GM12878 (cell line): ENCODE data around the gene RYR2. TPM values are rescaled to one million over a fixed set of nuclear protein-coding genes. Genes with fewer than 3 reads are reported as not detected.

Source experiments
- ATAC-seq: fragments of 200-7000 bp; cut with Tn5 transposase; 3 replicates; pipeline ENCODE4 v1.9.1; 2020; ENCODE audit warnings: mild to moderate bottlenecking, moderate library complexity
- BruUV-seq: library from RNA; stranded (reverse); fragments of 400-500 nt; replicated peaks from 2 replicates; lab custom pipeline; 2021; lab: Mats Ljungman, UMichigan
- CTCF ChIA-PET: fragments of 300-600 bp; sonication (Branson Sonifier 250); formaldehyde crosslinking; extraction: SDS; loops from one replicate; lab custom pipeline; 2021; ENCODE audit warnings: inconsistent platforms; lab: Yijun Ruan, JAX
- POLR2A ChIA-PET: fragments of 350-600 bp; formaldehyde crosslinking; extraction: SDS; loops from one replicate; lab custom pipeline; 2021; ENCODE audit warnings: inconsistent platforms; lab: Charles Lee
- RAD21 ChIA-PET: fragments of 300-600 bp; sonication (Branson Sonifier 250); formaldehyde crosslinking; loops from one replicate; lab custom pipeline; 2023; ENCODE audit warnings: antibody characterized with exemption; ENCODE audit not compliant: unreplicated experiment; lab: Charles Lee
- SMC1A ChIA-PET: fragments of 300-600 bp; sonication (Branson Sonifier 250); formaldehyde crosslinking; loops from one replicate; lab custom pipeline; 2023; ENCODE audit not compliant: unreplicated experiment, uncharacterized antibody; lab: Charles Lee
- DNase-seq: peaks from one replicate; pipeline ENCODE4 v3.0.0-alpha.2; 2011; ENCODE audit warnings: low read depth, low spot score
- FAIRE-seq: peaks from 3 replicates; lab custom pipeline; 2011; peaks lifted over from hg19 to GRCh38; lab: Jason Lieb, UNC
- H2AFZ ChIP-seq: 2 replicates; pipeline ENCODE4 v1.6.0; 2011; ENCODE audit warnings: low read depth, low read length, control low read depth; ENCODE audit not compliant: control insufficient read depth
- H3K27ac ChIP-seq: 2 replicates; pipeline ENCODE4 v1.5.1; 2011; ENCODE audit warnings: control low read depth; ENCODE audit not compliant: control insufficient read depth, insufficient read depth
- H3K27me3 ChIP-seq, 2 experiments: replicated peaks in 1 of 2; 2 replicates each; pipeline versions ENCODE4 v1.6.0 to v1.6.1; 2011; ENCODE audit warnings: low read length in 1 of 2; ENCODE audit not compliant: control insufficient read depth in 2 of 2, insufficient read depth in 2 of 2
- H3K36me3 ChIP-seq, 2 experiments: 2 replicates each; pipeline ENCODE4 v1.5.1; 2011; ENCODE audit warnings: low read length in 1 of 2; ENCODE audit not compliant: control insufficient read depth in 2 of 2, insufficient read depth in 2 of 2
- H3K4me1 ChIP-seq: 2 replicates; pipeline ENCODE4 v1.6.1; 2011; ENCODE audit warnings: mild to moderate bottlenecking, low read length, moderate library complexity, mixed read lengths; ENCODE audit not compliant: control insufficient read depth, insufficient read depth
- H3K4me2 ChIP-seq: 2 replicates; pipeline ENCODE4 v1.6.0; 2011; ENCODE audit warnings: control low read depth; ENCODE audit not compliant: control insufficient read depth, insufficient read depth
- H3K4me3 ChIP-seq: fragments of 200-600 bp; sonication (generic); 2 replicates; pipeline ENCODE4 v1.5.1; 2016
- H3K79me2 ChIP-seq: 2 replicates; pipeline ENCODE4 v1.6.0; 2011; ENCODE audit warnings: low read length; ENCODE audit not compliant: control insufficient read depth, insufficient read depth
- H3K9ac ChIP-seq: 2 replicates; pipeline ENCODE4 v1.8.0; 2011; ENCODE audit warnings: low read length, control low read depth, mixed read lengths; ENCODE audit not compliant: control insufficient read depth, insufficient read depth
- H3K9me3 ChIP-seq: replicated peaks from 3 replicates; pipeline ENCODE4 v1.5.1; 2011; ENCODE audit warnings: mild to moderate bottlenecking, low read length; ENCODE audit not compliant: control insufficient read depth, insufficient read depth
- H4K20me1 ChIP-seq: 2 replicates; pipeline ENCODE4 v1.6.0; 2011; ENCODE audit not compliant: control insufficient read depth, insufficient read depth
- ASH2L ChIP-seq: fragments of 300-600, 200-600 bp; sonication (generic); IDR thresholded peaks from 2 replicates; pipeline ENCODE4 v1.6.1; 2017; ENCODE audit warnings: low read depth, mild to moderate bottlenecking, borderline replicate concordance
- ATF7 ChIP-seq: fragments of 450-650 bp; IDR thresholded peaks from 2 replicates; pipeline ENCODE4 v1.6.1; 2016; ENCODE audit warnings: low read depth, mild to moderate bottlenecking
- BMI1 ChIP-seq: fragments of 450-650 bp; IDR thresholded peaks from 2 replicates; pipeline ENCODE4 v1.6.1; 2016; ENCODE audit warnings: mild to moderate bottlenecking, moderate library complexity, borderline replicate concordance
- ELK1 ChIP-seq: IDR thresholded peaks from 2 replicates; pipeline ENCODE4 v1.6.1; 2012; ENCODE audit warnings: low read depth, low read length, improper control_type of control experiment
- ESRRA ChIP-seq: IDR thresholded peaks from 2 replicates; pipeline ENCODE4 v1.6.1; 2012; ENCODE audit warnings: mild to moderate bottlenecking, low read length, improper control_type of control experiment
- FOXK2 ChIP-seq: fragments of 450-650 bp; IDR thresholded peaks from 2 replicates; pipeline ENCODE4 v1.6.1; 2017; ENCODE audit warnings: mild to moderate bottlenecking, moderate library complexity
- IKZF2 ChIP-seq, 2 experiments: fragments of 450-650 bp; IDR thresholded peaks; 2 replicates each; pipeline ENCODE4 v1.6.1; 2017; ENCODE audit warnings: mild to moderate bottlenecking in 2 of 2, moderate library complexity in 2 of 2
- MEF2A ChIP-seq: IDR thresholded peaks from 2 replicates; pipeline ENCODE4 v1.6.1; 2011; ENCODE audit warnings: low read depth, mild to moderate bottlenecking, low read length, moderate library complexity; ENCODE audit not compliant: insufficient read depth
- NR2F1 ChIP-seq: fragments of 450-650 bp; conservative IDR thresholded peaks from 2 replicates; pipeline ENCODE4 v1.6.1; 2017; ENCODE audit warnings: mild to moderate bottlenecking
- RUNX3 ChIP-seq: IDR thresholded peaks from 2 replicates; pipeline ENCODE4 v1.6.1; 2012; ENCODE audit warnings: low read length, inconsistent platforms
- STAT1 ChIP-seq: fragments of 450-650 bp; conservative IDR thresholded peaks from 2 replicates; pipeline ENCODE4 v1.6.1; 2014; ENCODE audit warnings: antibody characterized with exemption, mild to moderate bottlenecking
- TCF7 ChIP-seq: IDR thresholded peaks from 2 replicates; pipeline ENCODE4 v1.6.1; 2014; ENCODE audit warnings: antibody characterized with exemption, borderline replicate concordance
- WGBS: methylation state at CpG from one replicate; pipeline ENCODE4 v1.1.6; 2016; ENCODE audit warnings: low lambda C conversion rate; ENCODE audit not compliant: insufficient replicate concordance, insufficient coverage; ENCODE audit errors: missing lambda C conversion rate; 5-methylcytosine and 5-hydroxymethylcytosine counted together
- in situ Hi-C: fragments of 300-500 bp; cut with MboI; formaldehyde crosslinking; loops from 9 replicates; pipeline ENCODE4 v1.14.3; 2018; ENCODE audit warnings: mixed read lengths
- intact Hi-C: fragments of 100-400 bp; cut with micrococcal nuclease; formaldehyde crosslinking; loops from one replicate; pipeline ENCODE4 v1.14.2; 2022; ENCODE audit not compliant: unreplicated experiment
- polyA plus RNA-seq, 11 experiments: library from polyadenylated mRNA; depleted of rRNA in 4 of 11; unstranded in 6 of 11; stranded (reverse) in 5 of 11; fragments of >200 nt; fragmentation: Nextera tagmentation in 4 of 11; fragmentation: Illumina TruSeq in 1 of 11; extraction: Ambion mirVana in 4 of 11; extraction: Trizol in 1 of 11; gene quantifications; 1 replicate in 1 of 11; 2 replicates in 10 of 11; pipeline versions ENCODE4 v1.2.1 to v1.2.3, GENCODE V29; 2011 to 2016; ENCODE audit warnings: inconsistent platforms in 2 of 11, missing spikeins in 2 of 11, low read depth in 1 of 11
- total RNA-seq, 4 experiments: library from RNA; depleted of rRNA in 3 of 4; stranded (reverse); fragments of >200 nt in 3 of 4; fragmentation: Illumina TruSeq in 1 of 4; extraction: Trizol in 1 of 4; gene quantifications; 2 replicates each; pipeline versions ENCODE4 v1.2.1 to v1.2.3, GENCODE V29; 2013 to 2021
- TF ChIP-seq, protein P1 (sequence below): IDR thresholded peaks from 2 replicates; pipeline ENCODE4 v1.6.1; 2011; ENCODE audit warnings: low read depth, low read length, improper control_type of control experiment, borderline replicate concordance
- TF ChIP-seq, protein P2 (sequence below): fragments of 450-650 bp; IDR thresholded peaks from 2 replicates; pipeline ENCODE4 v1.6.1; 2016; ENCODE audit warnings: mild to moderate bottlenecking, moderate library complexity, borderline replicate concordance
- TF ChIP-seq, protein P3 (sequence below): fragments of 450-650 bp; formaldehyde crosslinking; IDR thresholded peaks from 2 replicates; pipeline ENCODE4 v1.4.0; 2020; ENCODE audit warnings: mild to moderate bottlenecking, moderate library complexity

Gene RYR2
- total and polyA plus RNA-seq, 10 of the 15 experiments (the other 5 are each of a cell fraction or from before 2014, with no cell fraction given): 0.01 to 0.04 TPM; not detected in 8

DNA sequence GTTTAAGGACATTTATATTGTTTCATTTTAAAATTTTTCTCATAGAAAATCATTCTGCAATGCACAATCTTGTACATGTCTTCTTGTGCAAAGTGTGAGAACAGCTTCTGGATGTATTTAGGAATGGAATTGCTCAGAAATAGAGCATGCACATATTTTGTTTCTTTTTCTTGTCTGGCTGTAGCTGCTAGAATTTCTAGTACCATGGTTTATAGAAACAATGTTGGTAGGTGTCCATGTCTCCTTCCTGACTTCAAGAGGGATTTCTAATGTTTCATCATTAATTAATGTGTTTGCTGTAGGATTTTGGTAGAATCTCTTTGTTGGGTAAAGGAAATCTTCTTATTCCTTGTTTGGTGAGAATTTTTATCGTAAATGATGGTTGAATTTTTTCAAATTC is 99.0 kb downstream of the RYR2 start:
- no peak for ATAC-seq
- FAIRE-seq: no peak

More for the DNA sequence above, 99.0 kb downstream of the RYR2 start:
- H3K4me2 ChIP-seq: no peak overlapping the region
- intact Hi-C loops: no loop called here
- no peaks in the 10 kb centered on the region for H3K4me1 ChIP-seq
- no peak overlapping the region for H3K27ac ChIP-seq
- in situ Hi-C loops: loop anchor here (25.0 kb wide), 1 partner anchor 1029 kb away; no protein-coding TSS in a partner anchor
- BruUV-seq: no TSS peak
- H3K9ac ChIP-seq: no peak overlapping the region
- TF ChIP-seq ELK1: no peak
- TF ChIP-seq STAT1: no peak
- no peak for TF ChIP-seq FOXK2
- TF ChIP-seq IKZF2 (IDR thresholded peaks at IDR 0.05): no peak
- TF ChIP-seq, protein P1, sequence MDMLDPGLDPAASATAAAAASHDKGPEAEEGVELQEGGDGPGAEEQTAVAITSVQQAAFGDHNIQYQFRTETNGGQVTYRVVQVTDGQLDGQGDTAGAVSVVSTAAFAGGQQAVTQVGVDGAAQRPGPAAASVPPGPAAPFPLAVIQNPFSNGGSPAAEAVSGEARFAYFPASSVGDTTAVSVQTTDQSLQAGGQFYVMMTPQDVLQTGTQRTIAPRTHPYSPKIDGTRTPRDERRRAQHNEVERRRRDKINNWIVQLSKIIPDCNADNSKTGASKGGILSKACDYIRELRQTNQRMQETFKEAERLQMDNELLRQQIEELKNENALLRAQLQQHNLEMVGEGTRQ: no peak
- TF ChIP-seq MEF2A: no peak
- TF ChIP-seq ESRRA: no peak
- TF ChIP-seq RUNX3: no peak
- TF ChIP-seq ATF7: no peak
- TF ChIP-seq NR2F1: no peak
- no peak for TF ChIP-seq BMI1
- TF ChIP-seq ASH2L: no peak
- no peak for TF ChIP-seq TCF7
- TF ChIP-seq, protein P2, sequence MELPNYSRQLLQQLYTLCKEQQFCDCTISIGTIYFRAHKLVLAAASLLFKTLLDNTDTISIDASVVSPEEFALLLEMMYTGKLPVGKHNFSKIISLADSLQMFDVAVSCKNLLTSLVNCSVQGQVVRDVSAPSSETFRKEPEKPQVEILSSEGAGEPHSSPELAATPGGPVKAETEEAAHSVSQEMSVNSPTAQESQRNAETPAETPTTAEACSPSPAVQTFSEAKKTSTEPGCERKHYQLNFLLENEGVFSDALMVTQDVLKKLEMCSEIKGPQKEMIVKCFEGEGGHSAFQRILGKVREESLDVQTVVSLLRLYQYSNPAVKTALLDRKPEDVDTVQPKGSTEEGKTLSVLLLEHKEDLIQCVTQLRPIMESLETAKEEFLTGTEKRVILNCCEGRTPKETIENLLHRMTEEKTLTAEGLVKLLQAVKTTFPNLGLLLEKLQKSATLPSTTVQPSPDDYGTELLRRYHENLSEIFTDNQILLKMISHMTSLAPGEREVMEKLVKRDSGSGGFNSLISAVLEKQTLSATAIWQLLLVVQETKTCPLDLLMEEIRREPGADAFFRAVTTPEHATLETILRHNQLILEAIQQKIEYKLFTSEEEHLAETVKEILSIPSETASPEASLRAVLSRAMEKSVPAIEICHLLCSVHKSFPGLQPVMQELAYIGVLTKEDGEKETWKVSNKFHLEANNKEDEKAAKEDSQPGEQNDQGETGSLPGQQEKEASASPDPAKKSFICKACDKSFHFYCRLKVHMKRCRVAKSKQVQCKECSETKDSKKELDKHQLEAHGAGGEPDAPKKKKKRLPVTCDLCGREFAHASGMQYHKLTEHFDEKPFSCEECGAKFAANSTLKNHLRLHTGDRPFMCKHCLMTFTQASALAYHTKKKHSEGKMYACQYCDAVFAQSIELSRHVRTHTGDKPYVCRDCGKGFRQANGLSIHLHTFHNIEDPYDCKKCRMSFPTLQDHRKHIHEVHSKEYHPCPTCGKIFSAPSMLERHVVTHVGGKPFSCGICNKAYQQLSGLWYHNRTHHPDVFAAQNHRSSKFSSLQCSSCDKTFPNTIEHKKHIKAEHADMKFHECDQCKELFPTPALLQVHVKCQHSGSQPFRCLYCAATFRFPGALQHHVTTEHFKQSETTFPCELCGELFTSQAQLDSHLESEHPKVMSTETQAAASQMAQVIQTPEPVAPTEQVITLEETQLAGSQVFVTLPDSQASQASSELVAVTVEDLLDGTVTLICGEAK: no peak
- TF ChIP-seq, protein P3, sequence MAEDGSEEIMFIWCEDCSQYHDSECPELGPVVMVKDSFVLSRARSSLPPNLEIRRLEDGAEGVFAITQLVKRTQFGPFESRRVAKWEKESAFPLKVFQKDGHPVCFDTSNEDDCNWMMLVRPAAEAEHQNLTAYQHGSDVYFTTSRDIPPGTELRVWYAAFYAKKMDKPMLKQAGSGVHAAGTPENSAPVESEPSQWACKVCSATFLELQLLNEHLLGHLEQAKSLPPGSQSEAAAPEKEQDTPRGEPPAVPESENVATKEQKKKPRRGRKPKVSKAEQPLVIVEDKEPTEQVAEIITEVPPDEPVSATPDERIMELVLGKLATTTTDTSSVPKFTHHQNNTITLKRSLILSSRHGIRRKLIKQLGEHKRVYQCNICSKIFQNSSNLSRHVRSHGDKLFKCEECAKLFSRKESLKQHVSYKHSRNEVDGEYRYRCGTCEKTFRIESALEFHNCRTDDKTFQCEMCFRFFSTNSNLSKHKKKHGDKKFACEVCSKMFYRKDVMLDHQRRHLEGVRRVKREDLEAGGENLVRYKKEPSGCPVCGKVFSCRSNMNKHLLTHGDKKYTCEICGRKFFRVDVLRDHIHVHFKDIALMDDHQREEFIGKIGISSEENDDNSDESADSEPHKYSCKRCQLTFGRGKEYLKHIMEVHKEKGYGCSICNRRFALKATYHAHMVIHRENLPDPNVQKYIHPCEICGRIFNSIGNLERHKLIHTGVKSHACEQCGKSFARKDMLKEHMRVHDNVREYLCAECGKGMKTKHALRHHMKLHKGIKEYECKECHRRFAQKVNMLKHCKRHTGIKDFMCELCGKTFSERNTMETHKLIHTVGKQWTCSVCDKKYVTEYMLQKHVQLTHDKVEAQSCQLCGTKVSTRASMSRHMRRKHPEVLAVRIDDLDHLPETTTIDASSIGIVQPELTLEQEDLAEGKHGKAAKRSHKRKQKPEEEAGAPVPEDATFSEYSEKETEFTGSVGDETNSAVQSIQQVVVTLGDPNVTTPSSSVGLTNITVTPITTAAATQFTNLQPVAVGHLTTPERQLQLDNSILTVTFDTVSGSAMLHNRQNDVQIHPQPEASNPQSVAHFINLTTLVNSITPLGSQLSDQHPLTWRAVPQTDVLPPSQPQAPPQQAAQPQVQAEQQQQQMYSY (CRISPR knock-in tag): no peak
- no peaks in the 10 kb centered on the region for H4K20me1 ChIP-seq
- DNase-seq: no peak
- H3K27me3 ChIP-seq: no peaks in the 10 kb centered on the region; a peak in 1 of 4 replicates
- ChIA-PET POLR2A (no interaction called here), CTCF (no interaction called here), SMC1A (no interaction called here), RAD21 (no interaction called here)
- no peaks in the 10 kb centered on the region for H3K79me2 ChIP-seq
- H2AFZ ChIP-seq: no peak overlapping the region
- WGBS: 0% methylated on average over 1 of the region's 1 CpG
- H3K4me3 ChIP-seq: no peak overlapping the region
- H3K36me3 ChIP-seq: no peaks in the 10 kb centered on the region
- no peaks in the 10 kb centered on the region for H3K9me3 ChIP-seq
